DMS79 (cell line): ENCODE measurements around the gene ANKRD13B.

ENCODE experiments used
- DNase-seq: peaks from one replicate; lab custom pipeline; 2025; lab: John Stamatoyannopoulos, UW

Gene ANKRD13B

DNA sequence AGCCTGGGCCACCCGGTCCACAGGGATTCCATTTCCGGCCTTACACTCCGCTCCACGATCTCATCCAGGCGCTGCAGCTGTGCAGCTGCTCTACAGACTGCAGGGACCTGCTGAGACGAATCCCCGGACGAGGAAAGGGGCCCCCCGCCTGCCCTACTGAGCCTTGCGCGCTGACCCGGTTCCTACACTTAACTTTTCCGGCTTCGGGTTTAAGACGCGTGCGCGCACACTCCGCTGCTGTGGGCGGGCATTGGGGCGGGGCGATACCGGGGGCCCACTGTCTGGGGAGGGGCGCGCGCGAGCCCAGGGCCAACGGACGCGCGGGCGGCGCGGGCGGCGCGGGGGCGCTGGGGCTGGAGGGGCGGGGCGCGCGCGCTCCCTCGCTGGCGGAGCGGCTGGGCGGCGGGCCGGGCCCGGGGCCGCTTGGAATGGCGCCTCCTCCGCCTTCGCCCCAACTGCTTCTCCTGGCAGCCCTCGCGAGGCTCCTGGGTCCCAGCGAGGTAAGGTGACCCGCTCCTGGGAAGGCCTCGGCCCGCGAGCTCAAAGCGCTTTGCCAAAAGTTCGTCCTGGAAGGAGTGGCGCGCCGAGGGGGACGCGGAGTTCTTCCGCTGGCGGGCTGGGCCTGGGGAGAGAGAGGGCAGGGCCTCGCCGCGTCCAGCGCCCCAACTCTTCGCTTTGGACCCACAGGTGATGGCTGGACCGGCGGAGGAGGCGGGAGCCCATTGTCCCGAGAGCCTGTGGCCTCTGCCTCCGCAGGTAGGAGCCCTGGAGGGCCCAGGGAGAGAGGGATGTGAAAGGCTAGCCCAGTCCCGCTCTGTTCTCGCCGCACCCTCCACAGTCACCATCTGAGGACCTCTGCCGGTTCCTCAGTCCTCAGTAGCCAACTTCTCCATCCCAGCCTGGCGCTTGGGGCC lies 24.3 kb upstream of the ANKRD13B start, which contains the start of gene TP53I13:
Gene TP53I13 (plus strand): TSS at position 371 of the 914 bp plus-strand sequence. CDS start 58 bp downstream, at position 429.
- peak; percentile 63 for DNase-seq

DNA sequence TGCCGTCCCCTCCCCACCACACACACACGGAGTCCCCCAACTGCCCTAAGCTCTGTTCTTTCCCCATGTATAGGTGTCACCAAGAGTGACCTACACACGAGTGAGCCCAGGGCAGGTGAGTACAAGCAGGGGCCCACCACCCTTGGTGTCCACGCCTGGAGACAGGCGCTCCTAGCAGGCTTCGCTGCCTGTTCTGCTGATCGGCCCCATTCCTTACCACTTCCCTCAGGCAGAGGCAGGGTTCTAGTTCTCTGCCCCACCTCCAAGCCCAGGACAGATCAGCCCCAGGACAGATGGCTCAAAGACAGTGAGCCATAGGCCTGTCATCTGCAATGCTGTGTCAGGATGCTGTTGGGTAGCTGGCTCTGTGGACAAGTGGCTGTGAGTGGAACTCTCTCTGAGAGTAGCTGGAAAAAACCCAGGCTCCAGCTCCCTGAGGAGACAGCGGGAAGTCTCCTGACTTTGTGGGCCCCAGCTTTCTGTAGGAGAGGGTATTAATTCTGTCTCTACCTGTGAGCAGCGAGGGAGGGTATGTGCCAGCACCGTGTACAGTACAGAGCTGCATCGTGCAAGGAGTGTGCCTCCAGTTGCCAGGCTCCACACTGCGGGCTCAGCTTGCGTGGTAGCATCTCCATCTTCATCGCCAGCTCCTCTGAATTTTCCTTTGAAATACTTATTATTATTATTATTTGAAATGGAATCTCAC lies 23.5 kb upstream of the ANKRD13B start:
- no peak for DNase-seq

DNA sequence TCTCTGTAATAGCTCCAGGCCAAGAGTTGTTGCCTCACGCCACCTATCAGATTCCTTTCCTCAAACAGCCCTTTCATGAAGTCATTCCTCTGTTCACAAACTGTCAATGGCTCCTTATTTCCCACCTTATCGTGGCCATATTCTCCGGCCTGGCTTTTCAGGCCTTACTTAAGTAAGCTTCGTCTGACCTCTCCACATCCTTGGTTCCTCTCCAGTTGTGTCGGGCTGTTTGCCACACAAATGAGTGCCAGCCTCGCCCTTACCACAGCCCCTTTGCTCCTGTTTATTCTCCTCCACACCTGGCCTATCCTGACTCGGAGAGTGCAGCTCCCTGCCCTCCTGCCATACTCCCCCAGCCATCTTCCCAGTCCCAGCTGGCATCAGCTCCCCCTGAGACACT lies 22.4 kb upstream of the ANKRD13B start:
- no peak for DNase-seq

DNA sequence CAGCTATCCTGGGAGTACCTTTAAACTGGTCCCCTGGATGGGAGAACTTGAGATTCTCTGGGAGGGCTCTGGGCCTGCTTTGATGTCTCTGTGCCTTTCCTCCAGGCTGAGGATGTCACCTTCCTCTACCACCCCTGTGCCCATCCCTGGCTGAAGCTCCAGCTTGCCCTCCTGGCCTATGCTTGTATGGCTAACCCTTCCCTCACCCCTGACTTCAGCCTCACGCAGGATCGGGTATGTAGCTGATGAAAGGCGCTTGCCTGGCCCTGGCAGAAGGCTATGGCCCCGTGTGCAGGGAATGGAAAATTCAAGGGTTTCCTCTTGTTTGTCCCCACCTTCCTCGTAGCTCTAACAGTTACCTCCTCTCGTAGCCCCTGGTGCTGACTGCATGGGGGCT lies 21.4 kb upstream of the ANKRD13B start:
- no peak for DNase-seq

DNA sequence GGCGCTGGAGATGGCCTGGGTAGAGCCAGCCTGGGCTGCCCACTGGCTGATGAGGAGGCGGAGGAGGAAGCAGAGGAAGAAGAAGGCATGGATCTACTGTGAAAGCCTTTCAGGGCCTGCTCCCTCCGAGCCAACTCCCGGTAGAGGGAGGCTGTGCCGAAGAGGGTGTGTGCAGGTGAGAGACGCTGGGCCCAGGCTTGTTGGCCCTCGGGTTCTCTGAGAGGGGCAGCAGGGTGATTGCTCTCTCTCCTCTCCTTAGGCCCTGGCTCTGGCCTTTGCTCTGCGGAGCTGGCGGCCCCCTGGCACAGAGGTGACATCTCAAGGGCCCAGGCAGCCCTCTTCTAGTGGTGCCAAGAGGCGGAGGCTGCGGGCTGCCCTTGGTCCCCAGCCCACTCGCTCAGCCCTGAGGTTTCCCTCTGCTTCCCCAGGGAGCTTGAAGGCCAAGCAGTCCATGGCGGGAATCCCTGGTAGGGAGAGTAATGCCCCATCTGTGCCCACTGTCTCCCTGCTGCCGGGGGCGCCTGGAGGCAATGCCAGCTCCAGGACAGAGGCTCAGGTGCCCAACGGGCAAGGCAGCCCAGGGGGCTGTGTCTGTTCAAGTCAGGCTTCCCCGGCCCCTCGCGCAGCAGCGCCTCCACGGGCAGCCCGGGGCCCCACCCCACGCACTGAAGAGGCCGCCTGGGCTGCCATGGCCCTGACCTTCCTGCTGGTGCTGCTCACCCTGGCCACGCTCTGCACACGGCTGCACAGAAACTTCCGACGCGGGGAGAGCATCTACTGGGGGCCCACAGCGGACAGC lies 20.9 kb upstream of the ANKRD13B start:
- no peak for DNase-seq

DNA sequence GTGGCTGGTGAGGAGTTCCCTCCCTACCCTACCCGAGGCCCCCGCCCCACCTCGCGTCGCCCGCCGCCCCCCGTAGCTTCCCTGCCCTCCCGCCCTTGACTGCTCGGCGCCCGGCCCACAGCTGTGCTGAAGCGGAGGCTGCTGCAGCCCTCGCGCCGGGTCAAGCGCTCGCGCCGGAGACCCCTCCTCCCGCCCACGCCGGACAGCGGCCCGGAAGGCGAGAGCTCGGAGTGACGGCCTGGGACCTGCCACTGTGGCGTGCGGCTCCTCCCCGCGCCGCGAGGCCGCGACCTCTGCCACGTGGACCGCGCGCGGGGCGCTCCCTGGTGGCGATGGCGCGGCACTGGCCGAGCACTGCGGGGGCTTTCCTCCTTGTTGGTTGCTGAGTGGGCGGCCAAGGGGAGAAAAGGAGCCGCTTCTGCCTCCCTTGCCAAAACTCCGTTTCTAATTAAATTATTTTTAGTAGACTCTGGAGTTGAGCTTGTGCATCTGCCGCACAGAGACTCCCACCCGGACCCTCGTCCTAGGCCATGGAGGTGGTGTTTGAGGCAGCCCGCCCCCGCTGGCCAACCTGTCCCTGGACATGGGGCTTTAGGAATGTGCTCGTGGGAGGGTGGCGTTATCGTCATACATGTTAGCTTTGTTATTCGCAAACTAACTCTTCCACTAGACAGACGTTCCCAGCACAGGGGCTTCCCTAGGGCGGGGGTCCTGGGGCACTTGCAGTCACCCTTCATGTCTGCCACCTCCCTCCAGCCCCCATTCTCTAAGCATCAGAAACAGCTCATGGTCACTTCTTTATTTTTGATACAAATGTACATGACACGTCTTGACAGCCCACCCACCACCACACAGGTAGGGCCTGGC lies 20.0 kb upstream of the ANKRD13B start:
- no peak for DNase-seq

DNA sequence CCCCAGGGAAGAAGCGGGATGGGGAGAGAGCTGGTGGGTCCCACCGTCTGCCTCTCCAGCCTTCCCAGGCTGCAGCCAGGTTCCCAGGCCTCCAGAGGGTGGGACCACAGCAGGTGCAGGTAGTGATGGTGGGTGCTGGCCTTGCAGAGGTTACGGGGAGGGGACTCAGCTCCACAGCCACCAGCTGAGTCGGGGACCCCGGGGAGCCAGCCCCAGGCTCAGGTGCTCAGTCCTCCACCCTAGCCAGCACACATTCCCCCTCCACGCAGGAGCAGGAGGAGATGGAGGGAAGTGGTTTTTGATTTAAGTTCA lies 19.4 kb upstream of the ANKRD13B start:
- DNase-seq = no peak

DNA sequence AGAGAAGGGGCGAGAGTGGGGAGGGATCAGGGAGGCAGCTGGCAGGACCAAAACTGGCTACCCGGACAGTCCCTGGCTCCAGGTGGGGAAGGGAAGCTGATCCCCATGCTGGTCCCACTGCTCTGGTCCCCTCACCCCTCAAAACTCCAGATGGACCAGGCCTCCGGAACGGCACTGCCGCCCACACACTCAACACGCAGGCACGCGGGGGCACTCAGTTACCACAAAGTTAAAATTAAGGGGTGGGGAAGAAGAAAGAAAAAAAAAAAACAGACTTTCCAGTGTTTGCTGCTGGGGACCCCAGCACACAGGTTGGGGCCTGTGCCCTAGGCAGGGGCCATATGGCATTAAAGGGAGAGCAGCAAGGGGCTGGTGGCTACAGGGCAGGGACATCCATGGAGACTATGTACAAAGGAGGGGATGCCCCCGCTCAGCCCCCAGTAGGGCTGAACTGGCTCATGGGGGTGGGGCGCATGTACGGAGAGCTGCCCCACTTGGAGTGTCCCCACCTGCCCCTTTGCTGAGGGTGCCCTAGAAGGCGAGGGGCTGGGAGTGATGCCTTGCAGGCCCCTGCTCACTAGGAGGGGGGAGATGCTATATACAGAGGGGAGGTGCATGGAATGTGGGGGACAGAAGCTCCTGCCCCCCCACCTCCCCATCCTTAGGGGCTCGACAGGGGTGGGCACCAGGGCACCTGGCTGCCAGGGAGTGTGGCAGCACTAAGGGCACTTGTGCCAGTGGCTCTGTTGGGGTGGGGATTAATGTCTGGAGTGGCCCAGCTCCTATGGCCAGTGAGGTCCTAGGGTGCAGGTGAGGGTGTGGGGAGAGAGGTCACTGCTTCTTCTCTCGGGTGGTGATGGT lies 18.8 kb upstream of the ANKRD13B start:
- DNase-seq = no peak

DNA sequence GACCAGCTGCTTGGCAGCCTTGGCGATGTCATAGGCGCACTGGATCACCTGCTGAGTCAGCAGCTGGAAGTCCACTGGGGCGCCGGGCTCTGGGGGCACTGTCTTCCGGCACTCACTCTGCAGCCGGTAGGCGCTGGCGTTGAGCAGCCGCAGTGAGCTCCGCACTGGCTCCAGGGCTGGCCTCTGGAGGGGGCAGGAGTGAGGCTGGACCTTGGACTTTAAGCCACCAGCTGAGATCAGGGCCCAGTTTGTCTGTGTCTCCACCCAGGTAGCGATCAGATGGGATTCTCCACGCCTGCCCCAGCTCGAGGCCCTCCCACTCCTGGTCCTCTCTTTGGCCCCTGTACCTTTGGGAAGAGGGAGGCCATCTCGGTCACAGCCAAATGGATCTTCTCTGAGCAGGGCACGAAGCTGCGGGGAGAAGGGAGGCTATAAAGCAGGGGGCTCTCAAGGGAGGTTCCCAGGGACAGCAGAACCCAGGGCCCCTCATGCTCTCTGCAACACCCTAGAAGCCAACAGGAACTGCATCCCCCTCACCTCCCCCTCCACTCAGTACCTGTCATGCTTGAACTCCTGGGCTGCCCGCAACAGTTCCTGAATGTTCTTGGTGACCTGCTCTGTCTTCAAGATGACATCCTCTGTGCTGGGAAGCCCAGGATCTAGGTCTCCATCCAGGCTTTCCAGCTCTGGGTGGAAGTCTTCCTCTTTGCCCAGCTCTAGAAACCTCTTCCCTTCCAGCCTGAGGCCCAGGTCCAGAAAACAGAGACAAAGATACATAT lies 18.0 kb upstream of the ANKRD13B start:
- no peak for DNase-seq

DNA sequence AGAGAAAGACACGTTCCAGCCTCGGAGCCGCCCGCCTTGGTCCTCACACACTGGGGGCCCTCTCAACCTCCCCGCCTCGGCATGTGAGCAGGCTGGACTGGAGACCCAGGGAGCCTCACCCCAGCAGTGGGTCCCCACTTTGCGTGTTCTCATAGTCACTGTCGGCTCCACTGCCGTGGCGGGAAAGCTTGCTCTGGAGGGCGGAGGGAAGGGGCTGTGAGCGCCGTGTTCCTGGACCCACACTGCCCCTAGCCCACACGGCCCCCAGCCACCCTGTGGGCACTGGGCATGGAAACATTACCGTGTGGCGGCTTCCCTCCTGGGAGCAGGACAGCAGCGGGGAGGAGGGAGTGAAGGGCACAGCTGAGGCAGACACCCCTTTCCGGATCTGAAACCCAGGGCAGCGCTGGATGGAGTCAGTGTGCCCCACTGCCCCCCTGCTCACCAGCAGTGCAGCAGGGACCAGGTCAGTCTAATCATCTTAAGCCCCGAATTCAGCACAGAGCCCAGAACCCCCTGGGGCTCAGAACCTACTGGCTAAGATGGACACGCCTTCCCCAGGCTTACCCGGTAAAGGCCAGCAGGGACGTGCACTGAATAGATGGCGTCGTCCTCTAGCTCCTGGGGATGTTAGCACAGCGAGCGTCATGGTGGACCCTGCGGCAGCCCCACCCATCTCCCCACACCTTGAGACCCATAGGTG lies 17.3 kb upstream of the ANKRD13B start:
- no peak for DNase-seq

DNA sequence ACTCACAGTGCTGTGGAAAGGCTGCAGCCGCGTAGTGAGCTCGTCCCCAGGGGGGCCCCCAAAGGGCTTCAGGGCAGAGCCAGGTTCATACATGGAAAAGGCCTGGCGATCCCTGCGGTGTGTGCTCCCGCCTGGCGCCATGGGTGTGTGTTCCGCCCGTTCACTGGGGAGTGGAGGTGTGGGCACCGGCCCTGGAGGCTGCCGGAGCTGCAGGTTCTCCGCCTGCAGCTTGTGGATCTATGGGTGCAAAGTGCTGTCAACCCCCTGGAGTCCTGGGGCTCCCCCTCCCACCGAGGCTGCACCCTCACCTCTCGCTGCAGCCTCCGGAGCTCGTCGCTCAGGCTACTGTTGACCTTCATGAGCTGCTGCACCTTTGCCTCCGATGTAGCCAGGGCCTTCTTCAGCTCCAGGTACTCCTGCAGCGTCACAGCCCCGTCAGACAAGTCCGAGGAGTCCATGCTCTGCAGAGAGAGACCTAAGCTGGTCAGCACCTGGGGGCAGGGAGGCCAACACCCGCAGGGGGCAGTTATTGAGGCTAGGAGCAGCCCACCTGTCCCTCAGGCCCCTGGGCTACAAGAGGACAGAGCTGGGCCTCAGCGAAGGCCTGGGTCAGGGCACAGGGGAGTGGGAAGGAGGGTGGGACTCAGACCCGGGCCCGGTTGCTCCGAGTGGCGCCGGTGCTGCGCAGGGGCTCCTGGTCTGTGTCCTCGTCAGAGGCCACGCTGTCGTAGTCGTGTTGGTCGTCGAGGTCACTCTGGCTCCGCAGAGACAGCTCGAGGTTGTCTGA lies 16.5 kb upstream of the ANKRD13B start:
- no peak for DNase-seq

DNA sequence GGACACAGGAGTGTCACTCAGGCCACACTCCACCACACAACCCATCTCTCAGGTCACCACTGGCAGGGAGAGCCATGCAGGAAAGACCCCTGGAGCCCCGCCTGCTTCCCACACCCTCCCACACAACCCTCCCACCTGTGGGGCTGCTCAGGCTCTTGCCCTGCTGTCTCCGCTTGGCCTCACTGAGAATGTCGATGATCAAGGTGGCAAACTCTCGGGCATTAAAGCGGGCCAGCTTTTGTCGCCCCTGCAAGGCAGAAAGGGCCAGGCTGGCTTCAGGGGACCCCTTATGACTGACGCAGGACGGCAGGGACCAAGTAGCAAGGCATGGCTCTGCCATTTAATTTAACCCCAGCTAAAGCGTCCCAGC lies 15.9 kb upstream of the ANKRD13B start:
- no peak for DNase-seq

DNA sequence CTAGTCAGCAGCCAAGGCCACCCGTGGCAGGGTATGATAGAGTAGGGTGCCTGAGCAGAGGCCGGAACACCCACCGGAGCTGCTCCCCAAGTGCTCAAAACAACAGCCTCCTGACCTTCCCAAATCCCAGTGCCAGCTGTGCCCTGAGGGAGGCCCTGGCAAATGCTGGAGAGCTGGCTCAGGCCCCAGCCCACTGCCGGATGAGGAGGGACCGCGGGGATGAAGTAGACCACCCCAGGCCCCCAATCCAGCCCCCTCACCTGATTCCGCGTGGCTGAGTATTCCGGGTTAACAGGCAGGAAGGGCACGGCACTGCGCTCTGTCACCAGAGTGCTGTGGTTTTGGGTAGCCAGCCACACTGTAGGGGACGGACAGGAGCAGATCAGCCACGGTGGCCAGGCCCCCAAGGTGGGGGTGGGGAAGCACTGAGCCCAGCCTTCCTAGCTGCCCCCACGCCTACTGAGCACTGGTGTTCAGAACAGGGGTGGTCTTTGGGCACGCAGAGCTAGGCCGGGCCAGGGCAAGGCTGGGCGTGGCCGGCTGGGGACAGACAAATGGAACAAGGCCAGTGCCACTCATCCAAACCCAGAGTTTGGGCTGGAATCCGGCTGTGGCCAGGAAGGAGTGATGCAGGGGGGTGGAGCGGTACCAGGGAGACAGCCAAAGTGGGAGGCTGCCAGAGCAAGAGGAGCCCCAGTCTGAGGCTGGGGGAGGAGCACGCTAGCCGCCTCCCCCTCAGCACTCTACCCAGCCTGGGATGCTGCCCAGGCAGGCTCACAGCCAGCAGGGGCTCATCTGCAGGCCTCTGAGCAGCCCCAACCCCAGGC lies 15.3 kb upstream of the ANKRD13B start:
- DNase-seq = no peak

DNA sequence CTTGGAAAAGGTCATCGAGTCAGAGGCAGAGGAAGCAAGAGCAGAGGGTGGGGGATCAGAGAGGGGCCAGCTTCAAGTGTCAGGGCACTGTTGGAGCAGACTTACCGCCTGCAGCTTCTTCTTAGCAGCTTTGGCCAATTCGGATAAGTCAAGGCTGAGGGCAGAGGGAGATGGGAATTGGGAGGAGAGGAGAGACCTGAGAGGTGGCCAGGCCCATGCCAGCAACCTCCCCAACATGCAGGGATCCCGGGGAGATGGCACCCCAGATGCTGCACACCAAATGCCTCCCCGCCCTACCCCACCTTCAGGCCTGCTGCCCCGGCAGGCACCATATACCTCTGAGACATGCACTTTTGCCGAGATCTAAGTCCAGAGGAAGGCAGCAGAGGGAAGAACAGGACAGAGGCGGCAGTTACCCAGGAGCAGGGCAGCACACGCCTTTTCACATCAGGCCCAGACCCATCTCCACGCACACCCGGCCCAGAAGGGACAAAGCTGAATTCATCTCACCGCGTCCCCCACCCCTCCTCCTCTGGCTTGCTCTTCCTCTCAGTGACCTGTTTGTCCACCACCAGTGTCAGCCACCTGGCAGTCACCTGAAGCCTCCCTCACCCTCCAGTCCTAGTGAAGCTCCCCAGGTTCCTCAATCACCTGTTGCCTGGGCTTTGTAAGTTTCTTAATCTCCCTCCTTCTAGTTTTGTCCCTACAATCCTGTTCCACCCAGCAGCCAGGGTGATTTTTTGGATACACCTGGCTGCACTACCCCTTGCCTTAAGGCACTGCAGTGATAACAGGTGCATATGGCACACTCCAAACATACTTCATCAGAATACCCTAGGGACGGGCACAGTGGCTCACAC lies 14.1 kb upstream of the ANKRD13B start:
- DNase-seq = no peak

DNA sequence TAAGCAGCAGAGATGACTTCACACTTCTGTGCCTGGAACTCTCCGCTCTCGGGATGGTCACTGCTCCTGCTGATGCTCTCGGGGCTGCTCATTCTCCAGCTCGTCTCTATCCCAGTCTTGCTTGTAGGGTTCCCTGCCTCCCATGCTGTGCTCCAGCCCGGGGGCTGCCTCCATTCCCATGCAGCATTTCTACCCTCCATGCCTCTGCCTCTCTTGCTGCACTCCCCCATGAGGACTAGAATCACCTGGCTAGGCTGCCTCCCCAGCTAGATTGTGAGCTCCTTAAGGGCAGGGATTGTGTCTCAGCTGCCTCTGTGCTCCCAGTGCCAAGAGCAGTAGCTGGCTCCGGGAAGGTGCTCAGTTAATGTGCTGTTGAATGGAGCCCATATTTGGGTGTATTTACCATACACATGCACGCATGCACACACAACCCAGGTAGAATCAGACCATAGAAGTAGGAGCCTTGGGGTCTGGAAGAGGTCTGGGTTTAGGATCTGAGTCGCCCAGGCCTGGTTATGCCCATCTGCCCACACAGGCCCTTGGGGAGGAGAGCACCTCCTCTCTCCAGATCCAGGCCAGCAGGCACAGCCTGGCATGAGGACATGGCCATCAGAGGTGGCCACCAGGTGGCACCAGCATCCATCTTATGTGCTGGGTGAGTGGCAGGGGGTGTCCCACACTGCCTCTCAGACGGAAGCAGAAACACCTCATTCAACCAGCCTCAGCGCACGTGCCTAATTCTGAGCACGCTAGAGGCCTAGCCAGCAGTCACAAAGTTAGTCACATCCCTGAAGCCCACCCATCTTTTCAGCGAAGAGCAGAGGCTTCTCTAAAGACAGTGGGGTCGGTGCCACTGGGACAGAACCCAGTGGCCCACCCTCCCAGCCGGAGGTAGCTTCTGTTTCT lies 12.8 kb upstream of the ANKRD13B start:
- no peak for DNase-seq
